Measurements from ENCODE around the gene VPS45.

DNA sequence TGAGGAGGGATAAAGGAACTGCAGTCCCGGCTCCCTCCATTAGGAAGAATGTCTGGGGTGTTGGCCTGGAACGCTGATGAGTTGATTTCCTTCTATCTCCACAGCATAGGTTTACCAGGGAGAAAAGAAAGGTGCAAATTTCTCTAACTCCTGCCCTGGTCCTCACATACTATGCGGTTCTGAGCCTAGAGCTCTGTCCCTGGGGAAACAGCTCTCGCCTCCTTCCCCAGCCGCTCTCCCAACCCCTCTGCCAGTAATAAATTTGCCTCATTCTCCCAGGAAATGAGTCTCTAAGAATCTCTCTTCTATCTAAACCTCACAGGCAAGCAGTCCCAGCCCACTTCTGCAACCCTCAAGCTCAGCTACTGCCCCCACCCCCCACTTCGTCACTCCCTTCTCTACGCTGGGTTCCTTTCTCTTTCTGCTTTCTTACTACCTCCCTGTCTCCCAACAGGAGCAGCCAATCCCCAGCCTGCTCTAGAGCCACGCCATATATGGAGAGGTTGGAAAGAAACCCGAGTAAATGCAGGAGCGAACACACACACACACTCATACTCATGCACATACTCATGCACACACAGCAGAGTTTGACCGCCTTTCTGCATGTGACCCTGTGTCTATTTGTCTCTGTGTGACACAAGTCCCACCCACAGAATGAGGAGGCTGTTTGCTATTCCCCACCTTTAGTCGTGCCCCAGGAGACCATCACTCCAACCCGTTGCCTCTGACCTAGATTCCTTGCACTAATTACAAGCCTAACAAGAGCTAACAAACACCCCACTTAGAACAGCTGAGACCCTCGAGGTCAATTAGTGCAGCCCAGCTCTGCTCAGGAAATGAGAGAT lies 95.5 kb downstream of the VPS45 start:
- no peak for TF ChIP-seq HMGA2 (CRISPR knock-in tag; IDR thresholded peaks at IDR 0.05)
- TF ChIP-seq, protein P1, sequence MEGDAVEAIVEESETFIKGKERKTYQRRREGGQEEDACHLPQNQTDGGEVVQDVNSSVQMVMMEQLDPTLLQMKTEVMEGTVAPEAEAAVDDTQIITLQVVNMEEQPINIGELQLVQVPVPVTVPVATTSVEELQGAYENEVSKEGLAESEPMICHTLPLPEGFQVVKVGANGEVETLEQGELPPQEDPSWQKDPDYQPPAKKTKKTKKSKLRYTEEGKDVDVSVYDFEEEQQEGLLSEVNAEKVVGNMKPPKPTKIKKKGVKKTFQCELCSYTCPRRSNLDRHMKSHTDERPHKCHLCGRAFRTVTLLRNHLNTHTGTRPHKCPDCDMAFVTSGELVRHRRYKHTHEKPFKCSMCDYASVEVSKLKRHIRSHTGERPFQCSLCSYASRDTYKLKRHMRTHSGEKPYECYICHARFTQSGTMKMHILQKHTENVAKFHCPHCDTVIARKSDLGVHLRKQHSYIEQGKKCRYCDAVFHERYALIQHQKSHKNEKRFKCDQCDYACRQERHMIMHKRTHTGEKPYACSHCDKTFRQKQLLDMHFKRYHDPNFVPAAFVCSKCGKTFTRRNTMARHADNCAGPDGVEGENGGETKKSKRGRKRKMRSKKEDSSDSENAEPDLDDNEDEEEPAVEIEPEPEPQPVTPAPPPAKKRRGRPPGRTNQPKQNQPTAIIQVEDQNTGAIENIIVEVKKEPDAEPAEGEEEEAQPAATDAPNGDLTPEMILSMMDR (IDR thresholded peaks at IDR 0.05) = no peak
- TF ChIP-seq TP53 (CRISPR knock-in tag; IDR thresholded peaks at IDR 0.05) = no peak
- TF ChIP-seq, protein P2, sequence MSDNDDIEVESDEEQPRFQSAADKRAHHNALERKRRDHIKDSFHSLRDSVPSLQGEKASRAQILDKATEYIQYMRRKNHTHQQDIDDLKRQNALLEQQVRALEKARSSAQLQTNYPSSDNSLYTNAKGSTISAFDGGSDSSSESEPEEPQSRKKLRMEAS (CRISPR knock-in tag; IDR thresholded peaks at IDR 0.05) = peak; percentile 21; the same call in 1 of the 2 replicates
- TF ChIP-seq, protein P3, sequence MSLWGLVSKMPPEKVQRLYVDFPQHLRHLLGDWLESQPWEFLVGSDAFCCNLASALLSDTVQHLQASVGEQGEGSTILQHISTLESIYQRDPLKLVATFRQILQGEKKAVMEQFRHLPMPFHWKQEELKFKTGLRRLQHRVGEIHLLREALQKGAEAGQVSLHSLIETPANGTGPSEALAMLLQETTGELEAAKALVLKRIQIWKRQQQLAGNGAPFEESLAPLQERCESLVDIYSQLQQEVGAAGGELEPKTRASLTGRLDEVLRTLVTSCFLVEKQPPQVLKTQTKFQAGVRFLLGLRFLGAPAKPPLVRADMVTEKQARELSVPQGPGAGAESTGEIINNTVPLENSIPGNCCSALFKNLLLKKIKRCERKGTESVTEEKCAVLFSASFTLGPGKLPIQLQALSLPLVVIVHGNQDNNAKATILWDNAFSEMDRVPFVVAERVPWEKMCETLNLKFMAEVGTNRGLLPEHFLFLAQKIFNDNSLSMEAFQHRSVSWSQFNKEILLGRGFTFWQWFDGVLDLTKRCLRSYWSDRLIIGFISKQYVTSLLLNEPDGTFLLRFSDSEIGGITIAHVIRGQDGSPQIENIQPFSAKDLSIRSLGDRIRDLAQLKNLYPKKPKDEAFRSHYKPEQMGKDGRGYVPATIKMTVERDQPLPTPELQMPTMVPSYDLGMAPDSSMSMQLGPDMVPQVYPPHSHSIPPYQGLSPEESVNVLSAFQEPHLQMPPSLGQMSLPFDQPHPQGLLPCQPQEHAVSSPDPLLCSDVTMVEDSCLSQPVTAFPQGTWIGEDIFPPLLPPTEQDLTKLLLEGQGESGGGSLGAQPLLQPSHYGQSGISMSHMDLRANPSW (CRISPR knock-in tag; conservative IDR thresholded peaks at IDR 0.05; ENCODE audit: low read depth) = no peak
- TF ChIP-seq ZNF121 (CRISPR knock-in tag; IDR thresholded peaks at IDR 0.05) = no peak

Measured in WTC11 (cell line).